IMR-90 (cell line): Measurements from ENCODE around the gene ARHGAP45. TPM values are rescaled to one million over a fixed set of nuclear protein-coding genes. Genes with fewer than 3 reads are reported as not detected.

Source experiments
- ATAC-seq: fragments of 200-7000 bp; cut with Tn5 transposase; 2 replicates; pipeline ENCODE4 v1.9.1; 2020; ENCODE audit warnings: low read depth, mild to moderate bottlenecking, moderate library complexity
- BruUV-seq: library from RNA; stranded (reverse); fragments of 400-500 nt; replicated peaks from 2 replicates; lab custom pipeline; 2021; lab: Mats Ljungman, UMichigan
- CTCF ChIA-PET: fragments of 300-600 bp; formaldehyde crosslinking; extraction: SDS; loops from one replicate; lab custom pipeline; 2021; ENCODE audit warnings: antibody characterized with exemption; lab: Yijun Ruan, JAX
- POLR2A ChIA-PET: fragments of 300-600 bp; sonication (Branson Sonifier 250); formaldehyde crosslinking; loops from one replicate; lab custom pipeline; 2022; ENCODE audit warnings: antibody characterized with exemption; ENCODE audit not compliant: unreplicated experiment; lab: Charles Lee
- DNase-seq: peaks from one replicate; pipeline ENCODE4 v3.0.0; 2013
- H2AFZ ChIP-seq: replicated peaks from 2 replicates; pipeline ENCODE3; 2013; ENCODE audit warnings: low read length, mild to moderate bottlenecking; ENCODE audit not compliant: poor library complexity
- H2AK5ac ChIP-seq: 2 replicates; pipeline ENCODE4 v1.6.1; 2013; ENCODE audit warnings: low read depth, low read length, inconsistent platforms
- H2AK9ac ChIP-seq: replicated peaks from 2 replicates; pipeline ENCODE3; 2013; ENCODE audit warnings: mild to moderate bottlenecking, low read depth, low read length, moderate library complexity; ENCODE audit not compliant: poor library complexity
- H2BK120ac ChIP-seq: 2 replicates; pipeline ENCODE4 v1.6.1; 2013; ENCODE audit warnings: low read depth, low read length, inconsistent platforms
- H2BK15ac ChIP-seq: 3 replicates; pipeline ENCODE4 v1.6.1; 2013; ENCODE audit warnings: low read depth, low read length, inconsistent platforms
- H2BK20ac ChIP-seq: 2 replicates; pipeline ENCODE4 v1.6.1; 2013; ENCODE audit warnings: low read depth, mild to moderate bottlenecking, inconsistent platforms, low read length, moderate library complexity
- H2BK5ac ChIP-seq: 2 replicates; pipeline ENCODE4 v1.6.1; 2013; ENCODE audit warnings: mild to moderate bottlenecking, low read depth, low read length, inconsistent platforms; ENCODE audit not compliant: poor library complexity, severe bottlenecking
- H3K14ac ChIP-seq: replicated peaks from 2 replicates; pipeline ENCODE4 v1.6.1; 2013; ENCODE audit warnings: low read depth, low read length, inconsistent platforms
- H3K18ac ChIP-seq: 2 replicates; pipeline ENCODE4 v1.6.1; 2013; ENCODE audit warnings: low read depth, low read length, control low read depth
- H3K23ac ChIP-seq: 2 replicates; pipeline ENCODE4 v1.6.1; 2013; ENCODE audit warnings: low read depth, low read length, inconsistent platforms
- H3K27ac ChIP-seq: 2 replicates; pipeline ENCODE4 v1.5.1; 2013; ENCODE audit warnings: mild to moderate bottlenecking, control low read depth, low read length; ENCODE audit not compliant: insufficient read depth
- H3K27me3 ChIP-seq: 2 replicates; pipeline ENCODE4 v1.6.1; 2013; ENCODE audit warnings: low read length; ENCODE audit not compliant: control insufficient read depth, insufficient read depth
- H3K36me3 ChIP-seq: 2 replicates; pipeline ENCODE4 v1.6.1; 2013; ENCODE audit warnings: low read length, mixed read lengths; ENCODE audit not compliant: control insufficient read depth, insufficient read depth
- H3K4ac ChIP-seq: 2 replicates; pipeline ENCODE4 v1.6.1; 2013; ENCODE audit warnings: low read depth, low read length, inconsistent platforms
- H3K4me1 ChIP-seq: 2 replicates; pipeline ENCODE4 v1.6.1; 2013; ENCODE audit warnings: low read length, mixed read lengths; ENCODE audit not compliant: control insufficient read depth, insufficient read depth
- H3K4me2 ChIP-seq: 2 replicates; pipeline ENCODE4 v1.6.1; 2013; ENCODE audit warnings: low read depth, mild to moderate bottlenecking, control low read depth, low read length, moderate library complexity
- H3K4me3 ChIP-seq: 2 replicates; pipeline ENCODE4 v1.5.1; 2013; ENCODE audit warnings: low read depth, mild to moderate bottlenecking, control low read depth, low read length, moderate library complexity; ENCODE audit not compliant: insufficient read depth
- H3K56ac ChIP-seq: 2 replicates; pipeline ENCODE4 v1.6.1; 2013; ENCODE audit warnings: low read length, inconsistent platforms; ENCODE audit not compliant: insufficient read depth; ENCODE audit errors: extremely low read depth
- H3K79me1 ChIP-seq, 2 experiments: 2 replicates each; pipeline ENCODE4 v1.6.1; 2013; ENCODE audit warnings: low read length in 2 of 2, inconsistent platforms in 1 of 2, low read depth in 1 of 2
- H3K9ac ChIP-seq: 2 replicates; pipeline ENCODE4 v1.6.1; 2013; ENCODE audit warnings: low read depth, low read length, control low read depth
- H3K9me1 ChIP-seq: 2 replicates; pipeline ENCODE4 v1.6.1; 2013; ENCODE audit warnings: low read length, inconsistent platforms; ENCODE audit not compliant: insufficient read depth
- H3K9me3 ChIP-seq: 2 replicates; pipeline ENCODE4 v1.6.1; 2013; ENCODE audit warnings: low read length; ENCODE audit not compliant: control insufficient read depth, insufficient read depth
- H4K20me1 ChIP-seq: 2 replicates; pipeline ENCODE4 v1.6.1; 2013; ENCODE audit warnings: low read length, inconsistent platforms; ENCODE audit not compliant: insufficient read depth
- H4K5ac ChIP-seq: 2 replicates; pipeline ENCODE4 v1.6.1; 2013; ENCODE audit warnings: mild to moderate bottlenecking, low read depth, low read length, control low read depth
- H4K8ac ChIP-seq, 2 experiments: 2 replicates each; pipeline ENCODE4 v1.6.1; 2013; ENCODE audit warnings: low read depth in 2 of 2, low read length in 2 of 2, control low read depth in 1 of 2, inconsistent platforms in 1 of 2
- H4K91ac ChIP-seq: 2 replicates; pipeline ENCODE4 v1.6.1; 2013; ENCODE audit warnings: low read depth, low read length, inconsistent platforms; ENCODE audit not compliant: insufficient read depth
- BHLHE40 ChIP-seq: fragments of 150-350 bp; IDR thresholded peaks from 2 replicates; pipeline ENCODE4 v1.6.1; 2016; ENCODE audit warnings: mild to moderate bottlenecking, low read depth, low read length
- CEBPB ChIP-seq: IDR thresholded peaks from 2 replicates; pipeline ENCODE4 v1.6.1; 2012; ENCODE audit warnings: low read depth, low read length, improper control_type of control experiment
- CHD1 ChIP-seq: IDR thresholded peaks from 2 replicates; pipeline ENCODE4 v1.6.1; 2012; ENCODE audit warnings: low read depth, low read length, improper control_type of control experiment
- CTCF ChIP-seq: conservative IDR thresholded peaks from 2 replicates; pipeline ENCODE4 v1.5.1; 2012; ENCODE audit warnings: mild to moderate bottlenecking, low read depth, low read length, improper control_type of control experiment
- ELK1 ChIP-seq: fragments of 150-350 bp; IDR thresholded peaks from 2 replicates; pipeline ENCODE4 v1.6.1; 2016; ENCODE audit warnings: low read depth, mild to moderate bottlenecking, low read length, moderate library complexity, borderline replicate concordance
- FOS ChIP-seq: fragments of 150-350 bp; IDR thresholded peaks from 2 replicates; pipeline ENCODE4 v1.6.1; 2016; ENCODE audit warnings: low read depth, low read length
- MAFK ChIP-seq: IDR thresholded peaks from 2 replicates; pipeline ENCODE4 v1.6.1; 2012; ENCODE audit warnings: low read depth, low read length, improper control_type of control experiment
- MAZ ChIP-seq: IDR thresholded peaks from 2 replicates; pipeline ENCODE4 v1.6.1; 2012; ENCODE audit warnings: low read depth, mild to moderate bottlenecking, low read length, improper control_type of control experiment, moderate library complexity, borderline replicate concordance
- MXI1 ChIP-seq: IDR thresholded peaks from 2 replicates; pipeline ENCODE4 v1.6.1; 2012; ENCODE audit warnings: low read depth, mild to moderate bottlenecking, low read length, moderate library complexity, borderline replicate concordance
- NFE2L2 ChIP-seq: fragments of 150-350 bp; IDR thresholded peaks from 2 replicates; pipeline ENCODE4 v1.6.1; 2016; ENCODE audit warnings: low read depth, mild to moderate bottlenecking, low read length
- POLR2A ChIP-seq: IDR thresholded peaks from 2 replicates; pipeline ENCODE4 v1.6.1; 2012; ENCODE audit warnings: mild to moderate bottlenecking, low read depth, low read length
- RAD21 ChIP-seq: IDR thresholded peaks from 2 replicates; pipeline ENCODE4 v1.6.1; 2012; ENCODE audit warnings: low read length, improper control_type of control experiment
- RCOR1 ChIP-seq: IDR thresholded peaks from 2 replicates; pipeline ENCODE4 v1.6.1; 2012; ENCODE audit warnings: mild to moderate bottlenecking, low read length, improper control_type of control experiment; ENCODE audit not compliant: insufficient replicate concordance
- RFX5 ChIP-seq: IDR thresholded peaks from 2 replicates; pipeline ENCODE4 v1.8.0; 2012; ENCODE audit warnings: low read depth, mild to moderate bottlenecking, low read length, moderate library complexity
- SMC3 ChIP-seq: fragments of 150-350 bp; IDR thresholded peaks from 2 replicates; pipeline ENCODE4 v1.6.1; 2016; ENCODE audit warnings: low read depth, mild to moderate bottlenecking, antibody characterized with exemption, low read length, moderate library complexity
- WGBS, 2 experiments: methylation state at CpG; one replicate each; pipeline versions ENCODE4 v1.1.5 to v1.1.7; 2013; ENCODE audit warnings: missing lambda C conversion rate in 2 of 2; ENCODE audit not compliant: insufficient read length in 1 of 2; ENCODE audit errors: extremely low coverage in 2 of 2; 5-methylcytosine and 5-hydroxymethylcytosine counted together
- dilution Hi-C: fragments of 300-500 bp; cut with HindIII; formaldehyde crosslinking; loops from one replicate; pipeline ENCODE4 v1.14.3; 2018; ENCODE audit warnings: low sequenced_read_pairs; ENCODE audit not compliant: unreplicated experiment
- in situ Hi-C: fragments of 300-500 bp; cut with MboI; formaldehyde crosslinking; loops from 3 replicates; pipeline ENCODE4 v1.14.3; 2019; ENCODE audit warnings: low sequenced_read_pairs, inconsistent platforms, mixed read lengths
- intact Hi-C: fragments of 100-400 bp; cut with micrococcal nuclease; formaldehyde crosslinking; loops from 2 replicates; pipeline ENCODE4 v1.10.0; 2022
- polyA plus RNA-seq, 3 experiments: library from polyadenylated mRNA; depleted of rRNA; stranded (reverse); fragments of >200 nt; gene quantifications; 2 replicates each; pipeline ENCODE4 v1.2.3, GENCODE V29; 2012; ENCODE audit warnings: low replicate concordance in 1 of 3
- total RNA-seq: library from RNA; depleted of rRNA; stranded (reverse); fragments of >200 nt; gene quantifications from 2 replicates; pipeline ENCODE4 v1.2.3, GENCODE V29; 2012
- TF ChIP-seq, protein P1 (sequence below): fragments of 150-350 bp; IDR thresholded peaks from 2 replicates; pipeline ENCODE4 v1.6.1; 2017; ENCODE audit warnings: mild to moderate bottlenecking, antibody characterized with exemption, low read length, low read depth

The ARHGAP45 gene
- total and polyA plus RNA-seq, 2 of the 4 experiments (the other 2 are of a cell fraction): 1.3 to 1.7 TPM

GRCh38 chr19:1060689-1061088 is 6.3 kb upstream of the ARHGAP45 start:
- CTCF ChIA-PET: interaction anchor here (0.6 kb wide), 1 partner anchor 88 kb away, joined by 3 read pairs; no protein-coding TSS in a partner anchor

More at GRCh38 chr19:1060689-1061088, 6.3 kb upstream of the ARHGAP45 start:
- Histone ChIP-seq H3K4me3 (no peak overlapping the region), H3K27ac (no peak overlapping the region), H2BK15ac (no peak overlapping the region), H3K9ac (no peak overlapping the region), H3K4me1 (no peaks in the 10 kb centered on the region), H3K4ac (no peak overlapping the region), H3K9me1 (no peaks in the 10 kb centered on the region), H2BK120ac (no peak overlapping the region), H3K4me2 (no peak overlapping the region), H3K79me1 (no peaks in the 10 kb centered on the region), H3K27me3 (no peaks in the 10 kb centered on the region), H3K14ac (no peak overlapping the region), H2BK20ac (no peak overlapping the region), H3K18ac (no peak overlapping the region), H3K9me3 (peaks cover 33% of the 10 kb centered on the region), H2AK9ac (no peak overlapping the region), H4K20me1 (0 out of 2 replicates have a peak, but pooled peaks cover 6% of the 10 kb centered on the region), H3K36me3 (peaks cover 1% of the 10 kb centered on the region; the same call in 1 of the 2 replicates), H2BK5ac (no peak overlapping the region), H4K91ac (no peak overlapping the region), H3K56ac (no peak overlapping the region), H3K23ac (no peak overlapping the region), H2AFZ (no peak overlapping the region), H4K5ac (no peak overlapping the region), H2AK5ac (no peak overlapping the region), H4K8ac (no peak overlapping the region)
- ATAC-seq (no peak), DNase-seq (no peak)
- POLR2A ChIA-PET: interaction anchor here (0.6 kb wide), 1 partner anchor 17 kb away, joined by 3 read pairs; no protein-coding TSS in a partner anchor
- TF ChIP-seq RAD21: no peak
- no peak for TF ChIP-seq CTCF
- no peak for TF ChIP-seq SMC3
- no peak for TF ChIP-seq MXI1
- TF ChIP-seq BHLHE40: no peak
- TF ChIP-seq POLR2A: no peak
- no peak for TF ChIP-seq NFE2L2
- TF ChIP-seq, protein P1, sequence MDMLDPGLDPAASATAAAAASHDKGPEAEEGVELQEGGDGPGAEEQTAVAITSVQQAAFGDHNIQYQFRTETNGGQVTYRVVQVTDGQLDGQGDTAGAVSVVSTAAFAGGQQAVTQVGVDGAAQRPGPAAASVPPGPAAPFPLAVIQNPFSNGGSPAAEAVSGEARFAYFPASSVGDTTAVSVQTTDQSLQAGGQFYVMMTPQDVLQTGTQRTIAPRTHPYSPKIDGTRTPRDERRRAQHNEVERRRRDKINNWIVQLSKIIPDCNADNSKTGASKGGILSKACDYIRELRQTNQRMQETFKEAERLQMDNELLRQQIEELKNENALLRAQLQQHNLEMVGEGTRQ: no peak
- no peak for TF ChIP-seq CHD1
- TF ChIP-seq CEBPB: no peak
- no peak for TF ChIP-seq RCOR1
- TF ChIP-seq MAZ: no peak
- no peak for TF ChIP-seq RFX5
- TF ChIP-seq MAFK: no peak
- no peak for TF ChIP-seq ELK1
- no peak for TF ChIP-seq FOS
- dilution Hi-C loops (no loop called here), intact Hi-C loops (no loop called here), in situ Hi-C loops (no loop called here)
- WGBS, 2 experiments: 80% methylated on average over 1 of the region's 5 CpGs; no CpG with 5 or more reads in 1 of the 2 experiments
- no TSS peak for BruUV-seq
